ENCODE results near the gene KRTAP26-1. TPM values are rescaled to one million over a fixed set of nuclear protein-coding genes. Genes with fewer than 3 reads are reported as not detected.
A peak's percentile ranks its signal among the peaks of the same experiment; 100 is the strongest.

KRTAP26-1 gene
- not detected in 2 replicates for total RNA-seq (2014; rRNA removed; shearing (Covaris generic))

GRCh38 chr21:30320215-30320614 is at the start of gene KRTAP26-1:
Gene KRTAP26-1, minus strand, starts transcription at chr21:30320315. Its CDS starts 280 bp downstream, at chr21:30320035.
- DNase-seq (ENCODE audit: low read depth), result no peak

GRCh38 chr21:30355906-30356305 is 35.8 kb upstream of the KRTAP26-1 start:
- no peak for DNase-seq (ENCODE audit: low read depth)

- peak; percentile 8 for DNase-seq (ENCODE audit: low read depth)
Observed at GRCh38 chr21:30354308-30355005, 34.3 kb upstream of the KRTAP26-1 start.

- DNase-seq (ENCODE audit: low read depth), result no peak
Observed at GRCh38 chr21:30351534-30351933, 31.4 kb upstream of the KRTAP26-1 start.

- no peak for DNase-seq (ENCODE audit: low read depth)
Observed at GRCh38 chr21:30349572-30349971, 29.5 kb upstream of the KRTAP26-1 start.

GRCh38 chr21:30348506-30348905 is 28.4 kb upstream of the KRTAP26-1 start, which contains the start of gene KRTAP23-1:
Gene KRTAP23-1, minus strand, starts transcription at chr21:30348606. Its CDS starts 0 bp downstream, at chr21:30348606.
- DNase-seq (ENCODE audit: low read depth), result no peak

GRCh38 chr21:30345014-30345413 is 24.9 kb upstream of the KRTAP26-1 start:
- no peak for DNase-seq (ENCODE audit: low read depth)

- peak; percentile 13 for DNase-seq (ENCODE audit: low read depth)
Observed at GRCh38 chr21:30340714-30341573, 20.8 kb upstream of the KRTAP26-1 start.

- no peak for DNase-seq (ENCODE audit: low read depth)
Observed at GRCh38 chr21:30338717-30339116, 18.6 kb upstream of the KRTAP26-1 start.

GRCh38 chr21:30337772-30338171 is 17.7 kb upstream of the KRTAP26-1 start:
- DNase-seq (ENCODE audit: low read depth), result no peak

- DNase-seq (ENCODE audit: low read depth), result no peak
Observed at GRCh38 chr21:30337276-30337744, 17.2 kb upstream of the KRTAP26-1 start, which contains the start of gene KRTAP27-1. Gene KRTAP27-1, minus strand, starts transcription at chr21:30337694. Its CDS starts 26 bp downstream, at chr21:30337668.

GRCh38 chr21:30336596-30336995 is 16.5 kb upstream of the KRTAP26-1 start:
- DNase-seq (ENCODE audit: low read depth), result no peak

- DNase-seq (ENCODE audit: low read depth), result no peak
Observed at GRCh38 chr21:30333736-30334135, 13.6 kb upstream of the KRTAP26-1 start.

- DNase-seq (ENCODE audit: low read depth), result no peak
Observed at GRCh38 chr21:30332681-30333080, 12.6 kb upstream of the KRTAP26-1 start.

- DNase-seq (ENCODE audit: low read depth), result peak; percentile 5
Observed at GRCh38 chr21:30329203-30329875, 9.2 kb upstream of the KRTAP26-1 start.

- DNase-seq (ENCODE audit: low read depth), result no peak
Observed at GRCh38 chr21:30326390-30326789, 6.3 kb upstream of the KRTAP26-1 start.

GRCh38 chr21:30315701-30316100 is 4.4 kb downstream of the KRTAP26-1 start:
- no peak for DNase-seq (ENCODE audit: low read depth)

GRCh38 chr21:30306884-30307283 is 13.2 kb downstream of the KRTAP26-1 start:
- no peak for DNase-seq (ENCODE audit: low read depth)

- DNase-seq (ENCODE audit: low read depth), result no peak
Observed at GRCh38 chr21:30305136-30305535, 15.0 kb downstream of the KRTAP26-1 start.

GRCh38 chr21:30289215-30289614 is 30.9 kb downstream of the KRTAP26-1 start, which contains the start of gene KRTAP25-1:
Gene KRTAP25-1, minus strand, starts transcription at chr21:30289514. Its CDS starts 24 bp downstream, at chr21:30289490.
- DNase-seq (ENCODE audit: low read depth), result no peak

GRCh38 chr21:30282850-30283249 is 37.3 kb downstream of the KRTAP26-1 start, which contains the start of gene KRTAP24-1:
Gene KRTAP24-1, minus strand, starts transcription at chr21:30282950. Its CDS starts 18 bp downstream, at chr21:30282932.
- DNase-seq (ENCODE audit: low read depth), result no peak

GRCh38 chr21:30271611-30272010 is 48.5 kb downstream of the KRTAP26-1 start:
- DNase-seq (ENCODE audit: low read depth), result no peak

Data from RPMI7951 (cell line).